GM19463 (cell line): Measurements from ENCODE around the gene DCAF6.
"Not testable (repeated sequence)": the region's sequence is repeated elsewhere in the genome, so short reads cannot be mapped to it uniquely, and the experiment has no call there.

Source experiments
- ATAC-seq: cut with Tn5 transposase; IDR thresholded peaks from one replicate; pipeline ENCODE4 v1.9.1; 2021; ENCODE audit warnings: mild to moderate bottlenecking, moderate library complexity; ENCODE audit not compliant: unreplicated experiment

DCAF6 gene

GRCh38 chr1:167923324-167924056 lies 13.0 kb upstream of the DCAF6 start:
- ATAC-seq: peak; percentile 43

GRCh38 chr1:167924102-167924501 lies 12.4 kb upstream of the DCAF6 start:
- no peak for ATAC-seq

DNA sequence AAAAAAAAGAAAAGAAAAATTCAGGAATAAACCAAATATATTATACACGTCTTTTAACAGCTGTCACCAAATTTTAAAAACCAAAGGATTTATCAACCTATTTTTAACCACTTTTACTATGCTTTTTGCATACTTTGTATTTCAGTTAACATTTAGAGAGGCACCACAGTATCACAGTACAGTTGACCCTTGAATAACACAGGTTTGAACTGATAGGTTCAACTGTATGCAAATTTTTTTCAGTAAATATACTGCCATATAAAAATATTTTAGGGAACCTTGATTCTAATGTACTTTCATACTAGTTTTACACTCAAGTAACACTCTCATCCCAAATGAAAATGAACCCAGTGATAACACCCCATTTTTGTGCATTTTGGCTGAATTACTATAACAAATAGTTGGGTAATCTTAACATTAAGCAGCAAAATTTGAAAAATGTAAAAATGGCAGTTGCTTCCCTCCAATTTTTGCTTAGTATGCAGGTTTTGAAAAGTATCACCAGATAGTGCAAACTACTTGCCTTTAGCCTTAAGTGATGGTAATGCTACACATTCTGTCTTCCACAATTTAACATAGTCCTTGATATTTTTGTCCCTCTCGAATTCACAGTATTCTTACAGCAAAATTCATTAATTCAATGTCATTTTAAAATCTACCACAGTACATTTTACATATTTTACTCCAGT lies 11.8 kb upstream of the DCAF6 start:
- ATAC-seq: no peak

- no peak for ATAC-seq
Observed at GRCh38 chr1:167926486-167926997, 9.9 kb upstream of the DCAF6 start.

DNA sequence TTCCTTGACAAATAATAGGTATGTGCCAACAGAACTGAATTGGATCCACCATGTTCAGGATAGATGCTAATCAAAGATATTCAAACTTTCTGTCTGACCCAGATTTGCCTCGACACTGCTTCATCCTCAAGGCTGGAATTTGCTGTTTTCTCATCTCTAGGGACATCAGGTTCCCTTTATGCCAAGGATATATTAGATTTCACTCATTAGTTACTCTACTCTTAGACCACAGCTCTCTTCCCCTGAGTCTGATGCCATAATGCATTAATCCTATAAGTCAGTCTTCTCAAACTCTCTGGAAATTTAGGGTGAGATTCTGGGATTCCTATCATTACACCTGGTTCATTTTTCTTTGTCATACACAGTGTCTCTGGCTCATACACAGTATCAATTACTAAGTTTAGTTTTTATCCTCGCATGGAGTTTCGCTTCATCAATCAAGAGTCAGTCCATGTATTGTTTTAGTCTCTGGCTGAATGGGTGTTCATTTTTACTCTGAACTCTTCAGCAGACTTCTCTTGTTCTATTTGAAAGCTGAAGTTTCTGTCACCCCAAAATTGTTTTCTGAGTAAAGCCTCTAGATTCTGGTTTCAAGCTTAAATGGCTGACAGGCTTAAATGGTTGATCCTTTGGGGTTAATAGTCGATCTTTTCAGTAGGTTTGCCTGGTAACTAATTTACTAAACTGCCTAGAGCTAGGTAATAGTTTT lies 9.3 kb upstream of the DCAF6 start:
- ATAC-seq: peak; percentile 55

- ATAC-seq: no peak
Observed at GRCh38 chr1:167928457-167928852, 8.0 kb upstream of the DCAF6 start.

GRCh38 chr1:167928919-167929318 lies 7.6 kb upstream of the DCAF6 start:
- not testable (repeated sequence) for ATAC-seq

- no peak for ATAC-seq
Observed at GRCh38 chr1:167929725-167930124, 6.8 kb upstream of the DCAF6 start.

GRCh38 chr1:167933788-167934187 lies 2.7 kb upstream of the DCAF6 start:
- ATAC-seq: no peak

DNA sequence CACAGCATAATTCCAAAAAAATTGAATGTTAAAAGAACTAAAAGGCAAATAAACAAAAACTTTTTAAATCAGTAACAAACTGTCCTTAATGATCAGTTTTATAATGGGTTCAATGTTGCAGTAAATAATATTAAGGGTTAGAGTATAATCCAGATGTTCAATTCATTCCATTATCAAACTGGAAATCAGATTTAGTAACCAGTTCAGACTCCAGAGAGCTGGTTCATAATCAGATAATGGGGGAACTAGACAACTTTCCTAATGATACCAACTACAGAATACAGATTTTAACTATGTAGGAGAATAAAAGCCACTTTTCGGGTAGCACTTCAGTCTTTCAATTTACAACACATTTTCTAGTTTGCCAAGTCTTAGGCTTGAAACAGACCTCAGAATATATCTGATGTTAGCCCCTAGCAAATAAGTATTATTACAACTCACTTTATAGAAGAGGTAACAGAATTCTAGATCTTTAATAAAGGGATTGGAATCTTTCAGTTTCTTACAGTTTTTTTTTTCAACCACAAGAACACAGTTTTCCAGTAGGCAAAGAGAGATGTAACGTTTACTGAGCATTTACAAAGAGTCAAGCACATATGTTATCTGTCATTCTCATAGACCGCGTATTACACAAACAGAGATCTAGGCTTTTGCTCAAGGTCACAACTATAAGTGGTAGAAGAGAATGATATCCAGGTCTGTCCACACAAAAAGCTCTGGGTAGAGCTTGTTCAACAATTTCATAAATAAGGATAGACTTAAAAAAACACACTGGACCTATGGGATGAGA lies 1.9 kb upstream of the DCAF6 start:
- ATAC-seq: no peak

GRCh38 chr1:167935216-167936067 lies 1.0 kb upstream of the DCAF6 start:
- peak; percentile 4 for ATAC-seq

DNA sequence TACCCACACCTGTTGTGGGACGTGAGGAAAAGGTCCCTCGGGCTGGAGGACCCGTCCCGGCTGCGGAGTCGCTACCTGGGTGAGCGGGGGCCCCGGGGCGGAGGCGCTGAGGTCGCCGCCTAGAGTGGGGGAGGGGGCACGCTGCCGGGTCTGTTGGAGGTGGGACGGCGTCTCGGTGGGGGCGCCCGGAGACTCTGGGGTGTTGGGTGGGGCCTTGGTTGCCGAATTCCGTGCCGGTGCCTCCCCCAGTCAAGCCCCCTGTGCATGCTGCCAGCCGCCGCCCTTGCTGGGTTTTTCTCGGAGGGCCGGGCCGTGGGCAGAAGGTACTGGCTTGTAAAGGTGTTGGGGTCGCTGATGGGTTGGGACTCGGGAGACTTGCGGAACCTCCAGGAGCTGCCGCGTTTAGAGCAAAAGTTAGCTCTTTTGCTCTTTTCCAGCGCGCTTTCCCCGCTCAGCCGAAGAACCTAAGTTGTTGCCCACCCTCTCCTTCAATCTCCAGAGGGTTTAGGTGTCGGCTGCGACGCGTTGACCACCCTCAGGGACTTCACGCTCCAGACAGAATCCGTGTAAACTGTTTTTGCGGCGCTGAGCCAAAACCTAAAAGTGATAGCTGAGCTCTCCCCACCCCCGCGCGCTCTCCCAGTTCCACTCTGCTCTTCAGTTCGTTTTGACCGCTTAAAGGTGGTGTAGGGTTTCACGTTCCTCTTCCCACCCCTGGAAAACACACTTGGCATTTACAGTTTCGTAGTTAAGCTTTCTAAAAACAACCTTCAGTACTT lies 636 bp downstream of the DCAF6 start, which contains the start of gene MPC2:
TSS of gene MPC2 (minus strand) at position 143 of the 779 bp plus-strand sequence. CDS start 1,231 bp downstream, outside the sequence.
- ATAC-seq: peak; percentile 11

DNA sequence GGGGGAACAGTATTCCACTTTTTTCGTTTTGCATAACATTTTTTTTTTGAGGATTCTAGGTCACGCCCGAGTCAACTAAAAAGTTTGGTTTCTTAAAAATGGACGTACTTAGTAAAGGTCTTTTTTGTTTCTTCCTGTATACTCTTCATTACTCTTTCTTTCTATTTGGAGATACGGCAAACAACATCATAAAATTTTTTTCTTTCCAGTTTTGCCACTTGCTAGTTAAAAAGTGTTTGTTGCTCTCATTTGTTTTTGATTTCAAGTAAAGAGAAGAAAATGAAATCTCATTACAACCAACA lies 1.2 kb downstream of the DCAF6 start:
- ATAC-seq: no peak

DNA sequence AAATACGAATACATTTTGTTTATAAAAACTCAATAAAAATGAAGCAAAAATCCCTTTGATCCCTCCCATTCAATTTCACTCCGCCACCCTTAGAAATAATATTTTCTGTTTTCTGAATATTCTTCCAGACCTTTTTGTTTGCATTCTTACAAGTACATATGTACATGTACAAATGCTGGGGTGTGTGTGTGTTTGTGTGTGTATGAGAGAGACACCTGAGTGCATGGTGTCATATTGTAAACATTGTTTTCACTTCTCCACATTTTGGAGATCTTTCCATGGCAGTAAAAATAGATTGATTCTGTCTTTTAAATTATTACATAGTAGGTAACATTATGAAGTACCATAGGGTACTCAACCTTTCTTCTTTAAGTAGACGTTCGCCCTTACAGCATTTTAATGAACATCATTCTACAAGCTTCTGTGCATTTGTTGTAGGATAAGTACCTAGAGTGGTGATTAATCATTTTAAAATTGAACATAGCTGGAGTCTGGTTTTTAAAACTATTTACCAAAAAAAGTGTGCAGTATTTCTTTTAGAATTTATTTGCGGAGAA lies 1.7 kb downstream of the DCAF6 start:
- no peak for ATAC-seq

DNA sequence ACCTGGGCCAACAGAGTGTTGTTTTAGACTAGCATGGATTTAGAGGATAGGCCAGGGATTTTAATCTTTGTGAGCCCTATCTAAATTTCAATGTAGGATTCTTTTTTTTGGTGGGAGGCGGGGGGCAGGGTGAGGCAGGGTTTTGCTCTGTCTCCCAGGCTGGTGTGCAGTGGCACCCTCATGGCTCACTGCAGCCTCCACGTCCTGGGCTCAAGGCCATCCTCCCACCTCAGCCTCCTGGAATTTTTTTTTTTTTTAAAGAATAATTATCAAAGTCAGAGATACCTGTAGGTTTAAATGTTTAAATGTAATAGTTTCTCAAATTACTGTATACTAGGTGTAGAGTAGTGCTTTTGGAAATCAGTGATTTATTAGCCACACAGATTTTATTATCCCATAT lies 3.8 kb downstream of the DCAF6 start:
- no peak for ATAC-seq

- ATAC-seq: no peak
Observed at GRCh38 chr1:167943541-167943940, 7.1 kb downstream of the DCAF6 start.

DNA sequence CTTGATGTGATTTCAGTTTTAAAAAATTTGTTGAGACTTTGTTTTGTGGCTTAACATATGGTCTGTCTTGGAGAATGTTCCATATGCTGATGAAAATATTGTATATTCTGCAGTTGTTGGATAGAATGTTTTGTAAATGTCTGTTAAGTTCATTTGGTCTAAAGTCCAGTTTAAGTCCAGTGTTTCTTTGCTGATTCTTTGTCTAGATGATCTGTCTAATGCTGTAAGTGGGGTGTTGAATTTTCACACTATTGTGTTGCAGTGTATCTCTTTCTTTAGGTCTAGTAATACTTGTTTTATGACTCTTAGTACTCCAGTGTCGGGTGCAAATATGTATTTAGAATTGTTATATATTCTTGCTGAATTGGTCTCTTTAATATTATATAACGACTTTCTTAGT lies 11.2 kb downstream of the DCAF6 start:
- ATAC-seq: no peak

DNA sequence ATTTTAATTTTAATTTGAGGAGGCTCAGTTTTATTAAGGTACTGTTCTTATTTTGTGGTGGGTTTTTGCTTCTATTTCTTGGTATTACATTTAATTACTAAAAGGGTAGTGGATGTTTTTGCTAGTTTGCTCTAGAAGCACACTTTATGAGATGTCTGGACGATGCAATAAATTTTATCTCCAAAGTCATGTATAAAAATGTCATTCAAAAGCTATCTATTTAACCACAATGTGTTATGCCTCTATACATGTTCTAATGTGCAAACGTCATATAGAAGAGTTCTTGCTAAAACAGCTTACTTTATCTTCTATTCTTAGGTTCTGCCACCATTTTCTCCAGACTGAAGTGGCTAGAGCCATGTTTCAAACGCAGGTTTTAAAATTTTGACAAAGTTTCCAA lies 13.3 kb downstream of the DCAF6 start:
- no peak for ATAC-seq

GRCh38 chr1:167950569-167950968 lies 14.1 kb downstream of the DCAF6 start:
- no peak for ATAC-seq
